Gastrocnemius medialis (tissue), 4 donors: ENCODE measurements around the gene SMIM38. TPM values are rescaled to one million over a fixed set of nuclear protein-coding genes. Genes with fewer than 3 reads are reported as not detected.

Experiments used
- ATAC-seq, 2 donors: fragments of 150-250 bp; one replicate each; pipeline ENCODE4 v1.9.1; 2016
- DNase-seq, 2 donors: peaks; one replicate each; pipeline ENCODE4 v3.0.0-alpha.2; 2019
- H3K27ac ChIP-seq, 4 donors: fragments of 200-600 bp; sonication (generic); 1 replicate in 1 of 4; 2 replicates in 3 of 4; pipeline ENCODE4 v1.5.1; 2016 to 2018; ENCODE audit warnings: mild to moderate bottlenecking in 2 of 4, moderate library complexity in 1 of 4
- H3K27me3 ChIP-seq, 3 donors: fragments of 200-600 bp; sonication (generic) in 2 of 3; 1 replicate in 1 of 3; 2 replicates in 2 of 3; pipeline versions ENCODE4 v1.5.1 to v1.6.0; 2016 to 2019; ENCODE audit warnings: mild to moderate bottlenecking in 1 of 3, moderate library complexity in 1 of 3
- H3K36me3 ChIP-seq, 2 donors: fragments of 200-600 bp; sonication (generic) in 1 of 2; one replicate each; pipeline ENCODE4 v1.5.1; 2017 to 2018
- H3K4me1 ChIP-seq, 2 donors: fragments of 200-600 bp; sonication (generic) in 1 of 2; one replicate each; pipeline ENCODE4 v1.5.1; 2016 to 2017; ENCODE audit warnings: mild to moderate bottlenecking in 2 of 2
- H3K4me3 ChIP-seq, 4 donors: fragments of 200-600 bp; sonication (generic) in 3 of 4; 1 replicate in 1 of 4; 2 replicates in 3 of 4; pipeline ENCODE4 v1.5.1; 2016 to 2019; ENCODE audit warnings: mild to moderate bottlenecking in 2 of 4
- H3K9me3 ChIP-seq, 3 donors: fragments of 200-600 bp; sonication (generic) in 2 of 3; 1 replicate in 1 of 3; 2 replicates in 2 of 3; pipeline ENCODE4 v1.5.1; 2016 to 2019
- POLR2A ChIP-seq, 2 donors: fragments of 450-650 bp; IDR thresholded peaks; one replicate each; pipeline ENCODE4 v1.6.1; 2017; ENCODE audit warnings: antibody characterized with exemption in 2 of 2, mild to moderate bottlenecking in 2 of 2, moderate library complexity in 2 of 2
- in situ Hi-C, 4 donors: fragments of 200-750 bp; cut with MboI; loops; one replicate each; pipeline versions ENCODE4 v1.15.0 to v1.8.0; 2017; ENCODE audit warnings: low sequenced_read_pairs in 4 of 4
- intact Hi-C: fragments of 100-400 bp; cut with DNase I; formaldehyde crosslinking; loops from one replicate; pipeline ENCODE4 v1.15.1; 2023; ENCODE audit warnings: low total_unique reads
- total RNA-seq, 4 donors: library from RNA; depleted of rRNA; stranded (reverse); fragments of >200 nt; gene quantifications; one replicate each; pipeline versions ENCODE4 v1.1.0 to v1.2.3, GENCODE V29; 2016
- TF ChIP-seq, protein P1 (sequence below), 5 experiments: fragments of 450-650 bp in 3 of 5; fragments of 200-600 bp in 2 of 5; sonication (generic) in 2 of 5; IDR thresholded peaks in 4 of 5; conservative IDR thresholded peaks in 1 of 5; 1 replicate in 4 of 5; 2 replicates in 1 of 5; pipeline ENCODE4 v1.5.1; 2016 to 2019; ENCODE audit warnings: antibody characterized with exemption in 5 of 5, mild to moderate bottlenecking in 3 of 5, moderate library complexity in 3 of 5

Gene SMIM38
- total RNA-seq, 4 donors from 2014 or later = 0.12 to 0.66 (median 0.40) TPM; not detected in 1

DNA sequence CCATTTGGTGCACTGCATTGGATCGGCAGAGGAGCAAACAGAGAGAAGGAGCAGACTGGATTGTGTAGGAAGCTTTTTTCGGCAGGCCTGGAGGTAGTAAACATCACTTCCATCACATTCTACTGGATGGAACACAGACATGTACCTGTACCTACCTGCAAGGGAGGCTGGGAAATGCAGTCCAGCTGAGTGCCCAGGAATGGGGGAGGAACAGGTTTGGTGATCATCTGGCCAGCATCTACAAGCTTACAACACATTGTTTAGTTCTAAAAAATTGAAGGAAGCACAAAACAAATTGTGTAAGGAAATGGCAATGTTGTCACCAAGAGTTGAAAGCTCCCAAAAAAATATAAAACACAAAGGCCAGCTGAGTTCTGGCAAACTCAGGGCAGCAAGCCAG lies 19.1 kb downstream of the SMIM38 start:
- in situ Hi-C loops = no loop called here
- Histone ChIP-seq H3K27ac (no peak overlapping the region), H3K4me1 (no peaks in the 10 kb centered on the region), H3K27me3 (no peaks in the 10 kb centered on the region), H3K4me3 (no peak overlapping the region), H3K9me3 (no peaks in the 10 kb centered on the region), H3K36me3 (no peaks in the 10 kb centered on the region)
- intact Hi-C loops = no loop called here
- DNase-seq (no peak), ATAC-seq (no peak)
- TF ChIP-seq, protein P1, sequence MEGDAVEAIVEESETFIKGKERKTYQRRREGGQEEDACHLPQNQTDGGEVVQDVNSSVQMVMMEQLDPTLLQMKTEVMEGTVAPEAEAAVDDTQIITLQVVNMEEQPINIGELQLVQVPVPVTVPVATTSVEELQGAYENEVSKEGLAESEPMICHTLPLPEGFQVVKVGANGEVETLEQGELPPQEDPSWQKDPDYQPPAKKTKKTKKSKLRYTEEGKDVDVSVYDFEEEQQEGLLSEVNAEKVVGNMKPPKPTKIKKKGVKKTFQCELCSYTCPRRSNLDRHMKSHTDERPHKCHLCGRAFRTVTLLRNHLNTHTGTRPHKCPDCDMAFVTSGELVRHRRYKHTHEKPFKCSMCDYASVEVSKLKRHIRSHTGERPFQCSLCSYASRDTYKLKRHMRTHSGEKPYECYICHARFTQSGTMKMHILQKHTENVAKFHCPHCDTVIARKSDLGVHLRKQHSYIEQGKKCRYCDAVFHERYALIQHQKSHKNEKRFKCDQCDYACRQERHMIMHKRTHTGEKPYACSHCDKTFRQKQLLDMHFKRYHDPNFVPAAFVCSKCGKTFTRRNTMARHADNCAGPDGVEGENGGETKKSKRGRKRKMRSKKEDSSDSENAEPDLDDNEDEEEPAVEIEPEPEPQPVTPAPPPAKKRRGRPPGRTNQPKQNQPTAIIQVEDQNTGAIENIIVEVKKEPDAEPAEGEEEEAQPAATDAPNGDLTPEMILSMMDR (IDR thresholded peaks at IDR 0.05 in 4 of 5, conservative IDR thresholded peaks at IDR 0.05 in 1 of 5) = no peak
- TF ChIP-seq POLR2A (IDR thresholded peaks at IDR 0.05) = no peak

DNA sequence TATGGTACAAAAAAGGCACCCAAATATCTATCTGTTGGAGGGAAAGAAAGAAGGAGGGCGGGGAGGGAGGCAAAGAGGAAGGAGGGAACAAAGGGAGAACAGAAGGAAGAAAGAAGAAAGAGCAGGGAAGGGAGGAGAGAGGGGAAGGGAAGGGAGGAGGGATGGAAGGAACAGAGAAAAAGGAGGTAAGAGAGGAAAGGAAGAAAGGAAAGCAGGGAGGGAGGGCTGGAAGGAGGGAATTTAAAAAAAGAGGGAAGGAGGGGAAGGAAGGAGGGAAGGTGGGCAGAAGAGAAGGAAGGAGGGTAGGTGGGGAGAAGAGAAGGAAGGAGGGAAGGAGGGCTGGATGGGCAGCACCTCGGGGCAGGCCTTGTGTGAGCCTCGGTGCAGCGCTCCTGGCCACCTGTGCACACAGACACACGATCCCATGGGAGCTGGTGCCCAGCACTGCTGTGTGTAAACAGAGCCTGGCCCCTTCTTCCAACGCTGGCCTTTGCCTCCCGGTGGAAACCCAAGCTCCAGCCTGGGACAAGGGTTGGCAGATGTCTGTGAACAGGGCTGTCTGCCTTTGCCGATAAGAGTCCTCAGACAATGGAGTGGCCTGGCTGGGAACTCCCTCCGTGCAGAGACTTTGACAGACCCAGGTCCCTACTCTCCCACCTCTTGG lies 23.2 kb downstream of the SMIM38 start:
- H3K27me3 ChIP-seq = no peaks in the 10 kb centered on the region
- peak in 1 of 2 donors; percentile 20 for DNase-seq
- in situ Hi-C loops (no loop called here), intact Hi-C loops (no loop called here)
- no peak overlapping the region for H3K4me3 ChIP-seq
- TF ChIP-seq, protein P1 (IDR thresholded peaks at IDR 0.05 in 4 of 5, conservative IDR thresholded peaks at IDR 0.05 in 1 of 5) = no peak
- TF ChIP-seq POLR2A (IDR thresholded peaks at IDR 0.05) = no peak
- H3K27ac ChIP-seq = no peak overlapping the region
- no peaks in the 10 kb centered on the region for H3K9me3 ChIP-seq
- no peaks in the 10 kb centered on the region for H3K36me3 ChIP-seq
- ATAC-seq = peak in 1 of 2 donors; percentile 46
- no peaks in the 10 kb centered on the region for H3K4me1 ChIP-seq

DNA sequence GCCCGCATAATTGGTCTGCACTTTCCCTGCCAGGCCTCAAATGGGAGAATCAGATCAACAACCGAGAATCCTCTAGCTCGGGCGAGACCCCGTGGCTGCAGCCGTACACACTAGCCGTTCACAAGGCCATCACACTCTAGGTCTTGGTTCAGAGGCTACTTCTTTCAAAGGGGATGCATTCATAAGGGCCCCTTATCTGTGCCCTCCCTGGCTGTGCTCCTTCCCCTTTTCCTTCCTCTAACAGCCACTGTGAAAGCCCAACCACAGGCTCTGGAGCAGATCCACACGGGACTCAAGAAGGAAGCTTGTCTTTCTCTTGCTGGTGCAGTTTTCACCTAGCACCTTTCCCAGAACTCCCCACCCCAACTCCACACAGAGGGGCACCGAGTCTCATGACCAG lies 24.5 kb downstream of the SMIM38 start:
- Histone ChIP-seq H3K4me1 (no peaks in the 10 kb centered on the region), H3K27ac (no peak overlapping the region), H3K9me3 (no peaks in the 10 kb centered on the region), H3K27me3 (no peaks in the 10 kb centered on the region), H3K36me3 (no peaks in the 10 kb centered on the region), H3K4me3 (no peak overlapping the region)
- ATAC-seq = no peak
- intact Hi-C loops = no loop called here
- in situ Hi-C loops = no loop called here
- TF ChIP-seq POLR2A (IDR thresholded peaks at IDR 0.05) = no peak
- TF ChIP-seq, protein P1 (IDR thresholded peaks at IDR 0.05 in 4 of 5, conservative IDR thresholded peaks at IDR 0.05 in 1 of 5) = no peak
- no peak for DNase-seq

DNA sequence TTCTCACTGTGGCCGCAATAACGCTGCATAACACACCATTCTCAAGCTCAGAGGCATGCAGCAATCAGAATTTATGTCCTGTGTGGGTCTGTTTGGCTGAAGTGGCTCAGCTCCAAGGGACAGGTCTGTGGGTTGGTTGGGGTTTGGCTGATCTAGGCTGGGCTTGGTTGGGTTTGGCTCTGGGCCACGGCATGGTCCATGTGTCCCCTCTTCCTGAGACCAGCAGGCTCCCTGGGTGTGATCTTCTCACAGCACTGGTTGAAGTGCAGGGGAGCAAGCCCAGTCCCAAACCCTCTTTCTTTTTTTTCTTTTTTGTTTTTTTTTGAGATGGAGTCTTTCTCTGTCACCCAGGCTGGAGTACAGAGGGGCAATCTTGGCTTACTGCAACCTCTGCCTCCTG lies 25.0 kb downstream of the SMIM38 start:
- Histone ChIP-seq H3K9me3 (no peaks in the 10 kb centered on the region), H3K27ac (no peak overlapping the region), H3K27me3 (no peaks in the 10 kb centered on the region), H3K4me1 (no peaks in the 10 kb centered on the region), H3K36me3 (no peaks in the 10 kb centered on the region), H3K4me3 (no peak overlapping the region)
- in situ Hi-C loops (no loop called here), intact Hi-C loops (no loop called here)
- ATAC-seq (no peak), DNase-seq (no peak)
- TF ChIP-seq POLR2A (IDR thresholded peaks at IDR 0.05) = no peak
- TF ChIP-seq, protein P1 (IDR thresholded peaks at IDR 0.05 in 4 of 5, conservative IDR thresholded peaks at IDR 0.05 in 1 of 5) = no peak

DNA sequence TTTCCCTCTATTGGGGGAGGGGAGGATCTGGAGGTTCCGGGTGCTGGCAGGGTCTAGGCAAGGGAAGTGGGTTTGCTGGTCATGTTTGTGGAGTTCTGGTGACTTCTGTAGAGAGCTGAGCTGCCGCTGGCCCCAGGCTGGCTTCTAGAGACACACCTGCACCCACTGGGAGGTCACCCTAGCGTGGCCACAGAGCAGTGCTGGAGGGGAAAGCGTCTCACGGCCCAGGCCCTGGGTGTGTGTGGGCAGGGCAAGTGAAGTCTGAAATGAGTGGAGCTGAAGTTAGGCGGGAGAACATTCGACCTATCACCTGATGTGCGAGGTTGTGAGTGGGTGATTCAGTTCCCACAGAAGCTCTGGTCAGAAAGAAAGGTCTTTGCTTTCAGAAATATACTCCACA lies 27.9 kb downstream of the SMIM38 start:
- no peak for TF ChIP-seq POLR2A (IDR thresholded peaks at IDR 0.05)

More for the DNA sequence above, 27.9 kb downstream of the SMIM38 start:
- Histone ChIP-seq H3K4me3 (no peak overlapping the region), H3K9me3 (no peaks in the 10 kb centered on the region), H3K27ac (no peak overlapping the region), H3K36me3 (no peaks in the 10 kb centered on the region), H3K4me1 (no peaks in the 10 kb centered on the region), H3K27me3 (peaks cover 0 to 2% (median 0%) of the 10 kb centered on the region in 3 donors)
- in situ Hi-C loops = no loop called here
- ATAC-seq (no peak), DNase-seq (no peak)
- intact Hi-C loops = no loop called here
